Thoracic aorta (tissue), 2 donors: Measurements from ENCODE around the gene SPRR3. TPM values are rescaled to one million over a fixed set of nuclear protein-coding genes. Genes with fewer than 3 reads are reported as not detected.
"Not testable (repeated sequence)": the region's sequence is repeated elsewhere in the genome, so short reads cannot be mapped to it uniquely, and the experiment has no call there.

Experiments used
- ATAC-seq: fragments of 150-250 bp; one replicate; pipeline ENCODE4 v1.8.0; 2017; ENCODE audit warnings: low read depth; ENCODE audit not compliant: insufficient number of reproducible peaks, low FRiP score
- DNase-seq: peaks from one replicate; pipeline ENCODE4 v3.0.0-alpha.2; 2020; ENCODE audit warnings: low spot score
- H3K27ac ChIP-seq, 2 donors: fragments of 200-600 bp; sonication (generic); 1 replicate in 1 of 2; 2 replicates in 1 of 2; pipeline ENCODE4 v1.5.1; 2016; ENCODE audit warnings: mild to moderate bottlenecking in 2 of 2, moderate library complexity in 2 of 2
- H3K27me3 ChIP-seq: fragments of 200-600 bp; sonication (generic); replicated peaks from 2 replicates; pipeline ENCODE4 v1.6.0; 2016; ENCODE audit warnings: mild to moderate bottlenecking; ENCODE audit not compliant: insufficient read depth
- H3K36me3 ChIP-seq: fragments of 200-600 bp; sonication (generic); one replicate; pipeline ENCODE4 v1.5.1; 2016
- H3K4me1 ChIP-seq, 2 donors: fragments of 200-600 bp; sonication (generic); 1 replicate in 1 of 2; 2 replicates in 1 of 2; pipeline versions ENCODE4 v1.5.1 to v1.6.0; 2016; ENCODE audit warnings: low read depth in 2 of 2, mild to moderate bottlenecking in 1 of 2; ENCODE audit not compliant: control insufficient read depth in 1 of 2
- H3K4me3 ChIP-seq: fragments of 200-600 bp; sonication (generic); 2 replicates; pipeline ENCODE4 v1.5.1; 2016; ENCODE audit warnings: mild to moderate bottlenecking
- H3K9me3 ChIP-seq: fragments of 200-600 bp; sonication (generic); 2 replicates; pipeline ENCODE4 v1.5.1; 2016
- CTCF ChIP-seq: fragments of 200-600 bp; sonication (generic); IDR thresholded peaks from one replicate; pipeline ENCODE4 v1.5.1; 2019; ENCODE audit warnings: antibody characterized with exemption
- total RNA-seq, 2 donors: library from RNA; depleted of rRNA; stranded (reverse); fragments of >200 nt; gene quantifications; one replicate each; pipeline versions ENCODE4 v1.1.0 to v1.2.3, GENCODE V29; 2016

The SPRR3 gene
- total RNA-seq, 2 donors from 2014 or later, result not detected

DNA sequence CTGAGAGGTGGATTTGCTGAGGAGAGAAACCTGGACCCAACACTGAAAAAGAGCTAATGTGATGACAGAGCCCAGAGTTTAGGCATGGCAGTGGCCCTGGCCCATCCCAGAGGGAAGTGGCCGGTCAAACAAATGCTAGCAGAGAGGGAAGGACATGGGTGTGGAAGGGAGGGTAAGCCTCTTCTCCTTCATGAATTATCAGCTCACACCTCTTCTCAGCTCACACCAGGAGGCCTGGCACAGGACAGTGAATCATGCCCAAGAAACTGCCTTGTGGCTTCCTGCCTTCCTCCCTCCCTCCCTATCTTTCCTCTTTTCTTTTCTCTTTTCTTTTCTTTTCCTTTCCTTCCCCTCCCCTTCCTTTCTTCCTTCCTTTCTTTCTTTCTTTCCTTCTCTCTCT lies 1.3 kb upstream of the SPRR3 start:
- TF ChIP-seq CTCF, result no peak
- no peak for DNase-seq
- ATAC-seq, result no peak
- Histone ChIP-seq H3K27ac (no peak overlapping the region), H3K4me1 (no peaks in the 10 kb centered on the region), H3K4me3 (no peak overlapping the region), H3K36me3 (no peaks in the 10 kb centered on the region), H3K9me3 (peaks cover 4% of the 10 kb centered on the region), H3K27me3 (no peaks in the 10 kb centered on the region)

DNA sequence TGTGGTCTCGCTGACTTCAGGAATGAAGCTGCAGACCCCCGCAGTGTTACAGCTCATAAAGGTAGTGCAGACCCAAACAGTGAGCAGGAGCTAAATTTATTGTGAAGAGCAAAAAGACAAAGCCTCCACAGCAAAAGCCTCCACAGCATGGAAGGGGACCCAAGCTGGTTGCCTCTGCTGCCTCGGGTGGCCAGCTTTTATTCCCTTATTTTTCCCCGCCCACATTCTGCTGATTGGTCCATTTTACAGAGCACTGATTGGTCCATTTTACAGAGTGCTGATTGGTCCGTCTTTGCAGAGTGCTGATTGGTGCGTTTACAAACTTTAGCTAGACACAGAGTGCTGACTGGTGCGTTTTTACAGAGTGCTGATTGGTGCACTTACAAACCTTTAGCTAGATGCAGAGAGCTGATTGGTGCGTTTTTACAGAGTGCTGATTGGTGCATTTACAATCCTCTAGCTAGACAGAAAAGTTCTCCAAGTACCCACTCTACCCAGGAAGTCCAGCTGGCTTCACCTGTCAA lies 9.7 kb downstream of the SPRR3 start:
- not testable (repeated sequence) for H3K36me3 ChIP-seq, H3K27me3 ChIP-seq, ATAC-seq, H3K9me3 ChIP-seq, H3K4me3 ChIP-seq, DNase-seq, H3K4me1 ChIP-seq, H3K27ac ChIP-seq

GRCh38 chr1:153021829-153022228 lies 20.3 kb downstream of the SPRR3 start:
- not testable (repeated sequence) for H3K4me1 ChIP-seq, H3K27me3 ChIP-seq, DNase-seq, H3K4me3 ChIP-seq, ATAC-seq, H3K9me3 ChIP-seq, H3K36me3 ChIP-seq, H3K27ac ChIP-seq

- not testable (repeated sequence) for H3K27me3 ChIP-seq, ATAC-seq, H3K9me3 ChIP-seq, H3K27ac ChIP-seq, H3K36me3 ChIP-seq, H3K4me1 ChIP-seq, H3K4me3 ChIP-seq, DNase-seq
Observed at GRCh38 chr1:153022340-153022739, 20.8 kb downstream of the SPRR3 start.

- no peak for TF ChIP-seq CTCF
- Histone ChIP-seq H3K9me3 (no peaks in the 10 kb centered on the region), H3K27ac (no peak overlapping the region)
Observed at GRCh38 chr1:153023109-153023508, 21.6 kb downstream of the SPRR3 start.

DNA sequence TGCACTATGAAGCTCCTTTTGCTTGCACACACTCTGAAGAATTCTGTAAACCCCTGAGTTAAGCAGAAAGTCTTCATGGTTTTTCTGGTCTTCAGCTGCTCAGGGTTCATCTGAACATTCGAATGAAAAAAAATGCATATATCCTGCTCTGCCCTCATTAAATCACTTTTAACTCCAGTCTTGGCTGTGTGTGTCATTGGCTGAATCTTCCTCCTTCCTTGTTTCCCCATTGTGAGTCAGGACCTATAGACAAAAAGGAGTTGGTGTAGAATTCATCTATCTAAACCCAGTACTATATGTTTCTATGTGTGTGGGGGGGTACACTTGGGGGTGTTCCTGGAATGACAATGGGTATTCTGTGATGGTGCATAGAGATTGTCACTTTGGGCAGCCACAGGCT lies 22.9 kb downstream of the SPRR3 start:
- no peak overlapping the region for H3K4me3 ChIP-seq
- no peak for DNase-seq
- TF ChIP-seq CTCF, result no peak

More at GRCh38 chr1:153023109-153023508, 21.6 kb downstream of the SPRR3 start:
- ATAC-seq (no peak), DNase-seq (no peak)
- H3K36me3 ChIP-seq, result no peaks in the 10 kb centered on the region
- H3K27me3 ChIP-seq, result no peaks in the 10 kb centered on the region
- H3K4me3 ChIP-seq, result no peak overlapping the region
- H3K4me1 ChIP-seq, result no peaks in the 10 kb centered on the region

DNA sequence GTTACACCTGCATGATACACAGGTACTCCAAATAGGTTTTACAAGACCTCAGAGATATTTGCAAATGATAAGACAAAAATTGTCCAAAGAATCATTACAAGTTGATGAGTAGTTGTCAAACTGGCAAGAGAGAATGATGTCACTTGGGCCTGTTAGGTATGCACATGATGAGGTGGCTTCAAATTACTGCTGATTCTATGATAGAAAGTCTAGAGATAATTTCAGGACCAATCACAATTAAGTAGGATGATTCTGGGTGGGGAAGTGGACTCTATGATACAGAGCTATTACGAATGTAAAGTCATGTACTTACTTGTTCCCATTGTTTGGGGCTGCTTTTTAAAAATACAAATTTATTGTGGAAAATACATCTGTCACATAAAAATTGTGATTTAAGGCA lies 24.2 kb downstream of the SPRR3 start:
- Histone ChIP-seq H3K4me3 (no peak overlapping the region), H3K27me3 (no peaks in the 10 kb centered on the region), H3K4me1 (no peaks in the 10 kb centered on the region), H3K9me3 (no peaks in the 10 kb centered on the region), H3K27ac (no peak overlapping the region), H3K36me3 (no peaks in the 10 kb centered on the region)
- ATAC-seq, result no peak
- no peak for TF ChIP-seq CTCF
- DNase-seq, result no peak

More for the DNA sequence above, 22.9 kb downstream of the SPRR3 start:
- no peak for ATAC-seq
- no peaks in the 10 kb centered on the region for H3K36me3 ChIP-seq
- H3K9me3 ChIP-seq, result no peaks in the 10 kb centered on the region
- H3K4me1 ChIP-seq, result no peaks in the 10 kb centered on the region
- H3K27ac ChIP-seq, result no peak overlapping the region
- H3K27me3 ChIP-seq, result no peaks in the 10 kb centered on the region
